Stimulated activated CD8-positive, alpha-beta memory T cell treated with anti-CD3 and anti-CD28 coated beads, Interleukin-15, amount 100 ng/mL, for 48 hours (primary cell): ENCODE data around the gene TIMM29.

ENCODE experiments used
- DNase-seq, 2 donors: peaks; one replicate each; pipeline ENCODE4 v3.0.0-alpha.2; 2020; ENCODE audit warnings: low read depth in 2 of 2

Gene TIMM29

GRCh38 chr19:10928563-10929401 is at the start of gene TIMM29, which contains the start of gene YIPF2:
TSS of gene TIMM29 (plus strand) at chr19:10928811. CDS start at chr19:10928823, 12 bp downstream.
TSS of gene YIPF2 (minus strand) at chr19:10928639. CDS start at chr19:10928410, 229 bp downstream.
- DNase-seq: peak; percentile 93

GRCh38 chr19:10881403-10882107 is 47.1 kb upstream of the TIMM29 start:
- no peak for DNase-seq

- DNase-seq: no peak
These were observed 46.5 kb upstream of the TIMM29 start for GRCh38 chr19:10882108-10882457.

- DNase-seq: no peak
These were observed 44.3 kb upstream of the TIMM29 start for GRCh38 chr19:10884274-10884673.

- DNase-seq: no peak
These were observed 43.1 kb upstream of the TIMM29 start for GRCh38 chr19:10885201-10886169.

- DNase-seq: no peak
These were observed 40.8 kb upstream of the TIMM29 start for GRCh38 chr19:10887616-10888367.

- no peak for DNase-seq
These were observed 40.2 kb upstream of the TIMM29 start for GRCh38 chr19:10888421-10888866.

GRCh38 chr19:10889880-10890279 is 38.7 kb upstream of the TIMM29 start:
- DNase-seq: no peak

GRCh38 chr19:10891405-10892086 is 37.1 kb upstream of the TIMM29 start:
- no peak for DNase-seq

GRCh38 chr19:10892256-10892655 is 36.4 kb upstream of the TIMM29 start:
- no peak for DNase-seq

GRCh38 chr19:10894911-10895213 is 33.7 kb upstream of the TIMM29 start:
- DNase-seq: no peak

GRCh38 chr19:10895363-10895762 is 33.2 kb upstream of the TIMM29 start:
- no peak for DNase-seq

- no peak for DNase-seq
These were observed 32.7 kb upstream of the TIMM29 start for GRCh38 chr19:10895920-10896319.

- no peak for DNase-seq
These were observed 31.6 kb upstream of the TIMM29 start for GRCh38 chr19:10896851-10897526.

GRCh38 chr19:10898633-10899032 is 30.0 kb upstream of the TIMM29 start:
- no peak for DNase-seq

- no peak for DNase-seq
These were observed 29.4 kb upstream of the TIMM29 start for GRCh38 chr19:10899151-10899653.

GRCh38 chr19:10907925-10908324 is 20.7 kb upstream of the TIMM29 start:
- no peak for DNase-seq

- no peak for DNase-seq
These were observed 20.1 kb upstream of the TIMM29 start for GRCh38 chr19:10908380-10908960.

- DNase-seq: no peak
These were observed 16.8 kb upstream of the TIMM29 start for GRCh38 chr19:10911579-10912363.
